ENCODE results near the gene RPL38. TPM values are rescaled to one million over a fixed set of nuclear protein-coding genes. Genes with fewer than 3 reads are reported as not detected.

Gene RPL38
- total and polyA plus RNA-seq, 4 donors: 597 to 2,568 (median 993) TPM

DNA sequence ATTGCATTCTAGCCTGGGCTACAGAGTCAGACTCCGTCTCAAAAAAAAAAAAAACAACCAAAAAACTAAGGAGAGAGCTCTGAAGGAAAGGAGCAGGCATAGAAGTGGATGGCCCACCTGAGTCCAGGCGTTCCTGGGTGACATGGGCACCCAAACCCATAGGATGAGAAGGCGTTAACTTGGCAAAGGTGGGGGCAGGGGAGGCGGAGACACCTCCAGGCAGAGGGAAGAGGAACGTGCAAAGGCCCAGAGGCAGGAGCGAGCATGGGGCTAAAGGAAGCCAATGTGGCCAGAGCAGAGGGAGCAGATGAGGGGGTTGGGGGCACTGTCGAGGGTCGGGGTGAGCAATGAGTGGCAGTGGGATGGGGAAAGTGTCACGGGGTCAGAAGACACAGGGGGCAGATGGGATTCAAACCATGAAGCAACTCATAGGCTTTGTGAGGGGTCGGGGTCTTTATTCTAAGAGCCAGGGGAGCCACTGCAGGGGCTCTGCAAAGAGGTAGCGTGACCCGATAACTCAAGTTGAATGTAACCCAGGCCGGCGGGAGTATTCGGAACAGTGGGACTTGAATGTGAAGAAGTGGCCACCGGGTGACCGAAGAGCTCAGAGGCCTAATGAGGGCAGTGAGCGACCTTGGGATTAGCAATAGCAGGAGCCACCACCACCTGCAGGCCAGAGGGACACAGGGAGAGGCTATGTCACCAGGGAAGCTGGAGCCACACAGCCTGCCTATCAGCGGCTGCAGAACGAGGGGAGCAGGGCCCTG lies 21.7 kb downstream of the RPL38 start:
- 92 to 93% methylated on average over 20 of the region's 20 CpGs for WGBS, 2 donors
- Histone ChIP-seq H3K4me1 (ENCODE audit: control insufficient read depth in 1 of 2, insufficient read depth in 2 of 2, low read length in 2 of 2) (no peaks in the 10 kb centered on the region), H3K27me3 (ENCODE audit: control insufficient read depth in 1 of 2, insufficient read depth in 2 of 2, low read length in 1 of 2) (no peaks in the 10 kb centered on the region), H3K36me3 (ENCODE audit: control insufficient read depth in 1 of 2, insufficient read depth in 2 of 2, low read length in 1 of 2) (no peaks in the 10 kb centered on the region), H3K4me3 (ENCODE audit: low read length in 2 of 2) (no peak overlapping the region), H3K9me3 (ENCODE audit: control insufficient read depth, low read length) (no peaks in the 10 kb centered on the region), H3K27ac (ENCODE audit: low read depth in 1 of 2, low read length in 2 of 2) (no peak overlapping the region)
- DNase-seq (no peak), ATAC-seq (ENCODE audit: low FRiP score) (no peak)
- intact Hi-C loops (cut with DNase I): no loop called here

DNA sequence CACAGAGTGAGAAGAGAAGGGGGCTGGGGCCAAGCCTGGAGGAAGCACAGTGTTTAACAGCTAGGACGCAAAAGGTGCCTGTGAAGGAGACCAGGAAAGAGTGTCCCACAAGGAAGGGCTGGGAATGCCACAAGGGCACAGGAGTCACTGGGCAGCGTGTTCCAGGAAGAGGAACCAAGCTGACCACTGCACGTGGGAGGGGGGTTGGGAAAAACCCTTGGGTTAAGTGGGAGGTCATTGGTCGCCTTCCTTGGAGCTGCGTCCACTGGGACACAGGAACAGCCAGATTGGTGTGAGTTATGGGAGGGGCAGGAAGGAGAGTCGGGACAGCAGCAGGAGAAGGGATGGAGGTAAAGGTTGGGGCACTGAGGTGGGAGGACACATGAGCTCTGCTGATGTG lies 22.8 kb downstream of the RPL38 start:
- ATAC-seq (ENCODE audit: low FRiP score): no peak
- 84 to 85% methylated on average over 6 of the region's 6 CpGs for WGBS, 2 donors

DNA sequence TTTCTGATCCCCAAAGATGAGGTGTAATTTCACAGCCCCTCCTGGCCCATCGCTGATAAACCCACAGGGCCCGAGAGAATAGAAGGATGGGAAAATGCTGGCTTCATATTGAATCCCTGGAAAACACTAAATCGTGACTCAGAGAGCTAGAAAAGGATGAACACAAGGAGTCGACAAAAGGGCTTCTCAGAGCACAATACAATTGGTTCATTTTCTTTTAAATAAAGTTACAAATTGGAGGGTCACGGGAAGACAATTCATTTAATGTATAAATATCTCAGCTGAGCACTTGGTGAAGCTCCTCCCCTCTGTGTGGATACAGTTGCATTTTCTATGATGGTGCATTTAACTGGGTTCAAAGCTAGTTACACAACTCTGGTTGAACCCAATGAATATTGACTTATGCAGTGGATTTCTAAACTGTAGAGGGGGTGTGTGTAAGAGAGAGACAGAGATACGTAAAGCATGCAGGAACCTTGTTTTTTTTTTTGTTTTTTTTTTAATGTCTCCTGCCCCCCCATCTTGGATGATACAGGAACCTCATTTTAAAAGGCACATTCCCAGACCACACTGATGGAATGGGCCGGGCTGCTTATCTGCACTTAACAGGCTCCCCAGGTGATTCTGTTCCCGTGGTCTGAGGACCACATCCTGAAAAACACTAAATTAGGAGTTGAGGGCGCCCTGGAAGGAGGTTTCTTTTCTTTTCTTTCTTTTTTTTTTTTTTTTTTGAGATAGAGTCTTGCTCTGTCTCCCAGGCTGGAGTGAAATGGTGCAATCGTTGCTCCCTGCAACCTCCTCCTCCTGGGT lies 24.0 kb downstream of the RPL38 start:
- no peak overlapping the region for H3K4me3 ChIP-seq (ENCODE audit: low read length in 2 of 2)
- intact Hi-C loops (cut with DNase I): no loop called here
- H3K9me3 ChIP-seq (ENCODE audit: control insufficient read depth, low read length): no peaks in the 10 kb centered on the region
- H3K27me3 ChIP-seq (ENCODE audit: control insufficient read depth in 1 of 2, insufficient read depth in 2 of 2, low read length in 1 of 2): no peaks in the 10 kb centered on the region
- ATAC-seq (ENCODE audit: low FRiP score) (no peak), DNase-seq (no peak)
- no peak overlapping the region for H3K27ac ChIP-seq (ENCODE audit: low read depth in 1 of 2, low read length in 2 of 2)
- no peaks in the 10 kb centered on the region for H3K4me1 ChIP-seq (ENCODE audit: control insufficient read depth in 1 of 2, insufficient read depth in 2 of 2, low read length in 2 of 2)
- 88 to 92% methylated on average over 10 of the region's 10 CpGs for WGBS, 2 donors
- peaks cover 0 to 2% of the 10 kb centered on the region in 2 donors for H3K36me3 ChIP-seq (ENCODE audit: control insufficient read depth in 1 of 2, insufficient read depth in 2 of 2, low read length in 1 of 2)

More for the DNA sequence above, 22.8 kb downstream of the RPL38 start:
- Histone ChIP-seq H3K27me3 (ENCODE audit: control insufficient read depth in 1 of 2, insufficient read depth in 2 of 2, low read length in 1 of 2) (no peaks in the 10 kb centered on the region), H3K36me3 (ENCODE audit: control insufficient read depth in 1 of 2, insufficient read depth in 2 of 2, low read length in 1 of 2) (peaks cover 0 to 2% of the 10 kb centered on the region in 2 donors), H3K27ac (ENCODE audit: low read depth in 1 of 2, low read length in 2 of 2) (no peak overlapping the region), H3K4me3 (ENCODE audit: low read length in 2 of 2) (no peak overlapping the region), H3K4me1 (ENCODE audit: control insufficient read depth in 1 of 2, insufficient read depth in 2 of 2, low read length in 2 of 2) (no peaks in the 10 kb centered on the region), H3K9me3 (ENCODE audit: control insufficient read depth, low read length) (no peaks in the 10 kb centered on the region)
- intact Hi-C loops (cut with DNase I): no loop called here
- no peak for DNase-seq

DNA sequence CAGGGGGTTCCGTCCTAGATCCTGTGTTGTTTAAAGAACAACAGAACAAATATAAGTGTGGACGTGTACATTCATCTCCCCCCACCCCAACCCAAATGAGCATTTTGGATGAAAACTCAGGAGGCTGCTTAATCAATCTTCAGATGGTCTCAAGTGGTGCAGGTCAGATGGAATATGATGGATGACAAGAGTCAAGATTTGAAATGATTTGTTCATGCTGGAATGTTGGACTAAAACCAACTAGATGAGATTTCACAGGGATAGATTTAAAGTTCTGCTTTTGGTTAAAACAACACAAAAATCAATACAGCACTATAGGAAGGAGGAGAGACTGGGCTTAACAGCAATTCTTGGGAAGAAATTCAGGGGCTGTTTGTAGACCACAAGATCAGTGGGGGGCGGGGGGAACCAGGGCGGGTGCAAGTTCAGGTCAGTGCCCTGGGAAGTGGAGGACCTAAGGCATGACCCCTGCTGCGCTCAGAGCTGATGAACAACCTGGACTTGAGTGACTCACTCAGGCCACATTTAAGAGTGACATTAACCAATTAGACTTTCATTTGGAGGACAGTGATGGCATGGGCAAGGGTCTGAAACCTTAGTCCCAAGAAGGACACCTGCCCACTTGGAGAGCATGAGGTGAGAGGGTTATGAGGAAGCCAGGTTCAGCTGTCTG lies 25.0 kb downstream of the RPL38 start:
- Histone ChIP-seq H3K27ac (ENCODE audit: low read depth in 1 of 2, low read length in 2 of 2) (no peak overlapping the region), H3K4me3 (ENCODE audit: low read length in 2 of 2) (no peak overlapping the region), H3K36me3 (ENCODE audit: control insufficient read depth in 1 of 2, insufficient read depth in 2 of 2, low read length in 1 of 2) (peaks cover 0 to 2% of the 10 kb centered on the region in 2 donors), H3K9me3 (ENCODE audit: control insufficient read depth, low read length) (no peaks in the 10 kb centered on the region), H3K4me1 (ENCODE audit: control insufficient read depth in 1 of 2, insufficient read depth in 2 of 2, low read length in 2 of 2) (no peaks in the 10 kb centered on the region), H3K27me3 (ENCODE audit: control insufficient read depth in 1 of 2, insufficient read depth in 2 of 2, low read length in 1 of 2) (no peaks in the 10 kb centered on the region)
- intact Hi-C loops (cut with DNase I): no loop called here
- DNase-seq (no peak), ATAC-seq (ENCODE audit: low FRiP score) (no peak)
- WGBS, 2 donors: 79 to 82% methylated on average over 5 of the region's 5 CpGs

DNA sequence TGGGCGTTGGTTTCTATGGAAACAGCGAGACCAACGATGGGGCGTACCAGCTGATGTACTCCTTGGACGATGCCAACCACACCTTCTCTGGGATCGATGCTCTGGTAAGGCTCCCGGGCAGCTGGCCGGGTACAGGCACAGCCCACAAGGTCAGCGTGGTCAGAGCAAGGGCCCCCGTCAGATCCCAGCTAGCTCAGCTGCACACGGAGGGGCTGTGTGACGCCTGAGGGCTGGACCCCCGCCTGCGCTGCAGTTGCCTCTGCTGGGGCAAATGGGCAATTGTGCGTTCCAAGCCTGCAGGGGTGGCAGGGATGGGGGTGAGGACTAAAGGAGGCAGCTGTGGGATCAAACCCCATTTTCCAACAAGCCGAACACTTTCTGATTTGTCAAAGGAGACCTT lies 27.4 kb downstream of the RPL38 start:
- H3K4me3 ChIP-seq (ENCODE audit: low read length in 2 of 2): no peak overlapping the region
- intact Hi-C loops (cut with DNase I): no loop called here
- H3K27ac ChIP-seq (ENCODE audit: low read depth in 1 of 2, low read length in 2 of 2): no peak overlapping the region
- WGBS, 2 donors: 91 to 93% methylated on average over 16 of the region's 16 CpGs
- no peaks in the 10 kb centered on the region for H3K27me3 ChIP-seq (ENCODE audit: control insufficient read depth in 1 of 2, insufficient read depth in 2 of 2, low read length in 1 of 2)
- H3K36me3 ChIP-seq (ENCODE audit: control insufficient read depth in 1 of 2, insufficient read depth in 2 of 2, low read length in 1 of 2): peaks cover 0 to 2% of the 10 kb centered on the region in 2 donors
- DNase-seq: no peak
- no peaks in the 10 kb centered on the region for H3K4me1 ChIP-seq (ENCODE audit: control insufficient read depth in 1 of 2, insufficient read depth in 2 of 2, low read length in 2 of 2)
- no peaks in the 10 kb centered on the region for H3K9me3 ChIP-seq (ENCODE audit: control insufficient read depth, low read length)
- no peak for ATAC-seq (ENCODE audit: low FRiP score)

DNA sequence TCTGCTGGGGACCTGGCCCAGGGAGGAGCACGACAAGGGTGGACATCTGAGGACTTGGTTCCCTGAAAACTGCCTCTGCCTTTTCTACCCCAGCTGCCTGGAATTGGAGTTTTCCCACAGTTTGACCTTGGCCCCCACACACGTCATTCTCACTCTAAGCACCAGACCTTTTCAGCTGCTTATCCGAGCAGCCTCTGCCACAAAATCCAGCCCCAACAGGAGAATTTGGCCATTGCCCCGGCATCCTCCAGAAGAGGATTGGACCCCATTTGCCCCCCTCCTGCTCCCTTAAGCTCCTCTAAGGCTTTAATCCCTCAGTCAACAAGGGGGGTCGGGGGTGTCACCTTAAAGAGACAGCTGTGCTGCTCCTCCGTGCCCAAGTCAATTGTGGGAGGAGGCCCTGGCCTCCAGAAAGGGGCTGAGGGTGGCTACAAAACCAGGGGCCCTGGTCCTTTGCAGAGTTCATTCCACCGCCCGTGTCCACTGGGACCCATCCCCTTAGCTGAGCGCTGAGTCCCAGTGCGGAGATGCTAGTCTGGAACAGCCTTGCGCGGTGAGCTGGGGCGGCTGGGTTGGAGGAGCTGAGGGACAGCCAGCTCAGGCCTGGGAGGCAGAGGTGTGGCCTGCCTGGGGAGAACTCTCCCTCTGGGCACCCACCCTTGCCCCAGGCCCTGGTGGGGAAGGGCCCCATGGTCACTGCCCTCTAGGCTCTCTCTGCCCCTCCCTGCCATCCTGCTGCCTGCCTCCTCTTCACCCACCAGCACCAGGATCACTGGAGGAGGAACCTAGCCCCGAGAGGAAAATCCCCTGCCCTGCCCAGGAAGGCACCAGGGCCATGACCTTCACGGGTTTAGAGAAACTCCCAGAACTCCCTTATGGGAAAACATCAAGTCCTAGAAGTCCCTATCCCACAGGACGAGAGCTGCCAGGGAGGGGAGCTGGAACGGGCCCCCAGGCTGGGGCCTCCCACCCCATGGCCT lies 28.7 kb downstream of the RPL38 start:
- intact Hi-C loops (cut with DNase I): no loop called here
- Histone ChIP-seq H3K9me3 (ENCODE audit: control insufficient read depth, low read length) (no peaks in the 10 kb centered on the region), H3K36me3 (ENCODE audit: control insufficient read depth in 1 of 2, insufficient read depth in 2 of 2, low read length in 1 of 2) (peaks cover 0 to 2% of the 10 kb centered on the region in 2 donors), H3K4me1 (ENCODE audit: control insufficient read depth in 1 of 2, insufficient read depth in 2 of 2, low read length in 2 of 2) (no peaks in the 10 kb centered on the region), H3K4me3 (ENCODE audit: low read length in 2 of 2) (no peak overlapping the region), H3K27ac (ENCODE audit: low read depth in 1 of 2, low read length in 2 of 2) (no peak overlapping the region), H3K27me3 (ENCODE audit: control insufficient read depth in 1 of 2, insufficient read depth in 2 of 2, low read length in 1 of 2) (no peaks in the 10 kb centered on the region)
- DNase-seq: no peak
- 87 to 90% methylated on average over 17 of the region's 17 CpGs for WGBS, 2 donors
- no peak for ATAC-seq (ENCODE audit: low FRiP score)

DNA sequence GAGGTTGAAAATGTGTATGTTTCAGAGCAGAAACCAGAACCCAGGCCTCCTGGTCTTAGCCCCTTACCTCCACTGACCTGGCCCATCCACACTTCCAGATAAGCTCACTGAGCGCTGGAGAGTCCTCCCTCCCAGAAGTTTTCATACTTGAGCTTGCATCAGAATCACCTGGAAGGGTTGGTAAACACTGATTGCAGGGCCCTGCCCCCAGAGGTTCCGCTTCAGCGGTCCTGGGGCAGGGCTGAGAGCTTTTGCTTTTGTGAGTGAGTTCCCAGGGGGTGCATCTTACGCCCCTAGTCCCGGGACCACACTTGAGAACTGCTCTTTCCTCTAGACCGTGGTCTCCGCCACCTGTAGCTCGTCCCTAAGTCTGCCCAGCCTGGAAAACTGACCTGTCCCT lies 30.5 kb downstream of the RPL38 start:
- Histone ChIP-seq H3K9me3 (ENCODE audit: control insufficient read depth, low read length) (no peaks in the 10 kb centered on the region), H3K4me1 (ENCODE audit: control insufficient read depth in 1 of 2, insufficient read depth in 2 of 2, low read length in 2 of 2) (no peaks in the 10 kb centered on the region), H3K27ac (ENCODE audit: low read depth in 1 of 2, low read length in 2 of 2) (no peak overlapping the region), H3K27me3 (ENCODE audit: control insufficient read depth in 1 of 2, insufficient read depth in 2 of 2, low read length in 1 of 2) (no peaks in the 10 kb centered on the region), H3K36me3 (ENCODE audit: control insufficient read depth in 1 of 2, insufficient read depth in 2 of 2, low read length in 1 of 2) (peaks cover 0 to 2% of the 10 kb centered on the region in 2 donors), H3K4me3 (ENCODE audit: low read length in 2 of 2) (no peak overlapping the region)
- DNase-seq (no peak), ATAC-seq (ENCODE audit: low FRiP score) (no peak)
- intact Hi-C loops (cut with DNase I): no loop called here
- WGBS, 2 donors: 89 to 92% methylated on average over 8 of the region's 8 CpGs

DNA sequence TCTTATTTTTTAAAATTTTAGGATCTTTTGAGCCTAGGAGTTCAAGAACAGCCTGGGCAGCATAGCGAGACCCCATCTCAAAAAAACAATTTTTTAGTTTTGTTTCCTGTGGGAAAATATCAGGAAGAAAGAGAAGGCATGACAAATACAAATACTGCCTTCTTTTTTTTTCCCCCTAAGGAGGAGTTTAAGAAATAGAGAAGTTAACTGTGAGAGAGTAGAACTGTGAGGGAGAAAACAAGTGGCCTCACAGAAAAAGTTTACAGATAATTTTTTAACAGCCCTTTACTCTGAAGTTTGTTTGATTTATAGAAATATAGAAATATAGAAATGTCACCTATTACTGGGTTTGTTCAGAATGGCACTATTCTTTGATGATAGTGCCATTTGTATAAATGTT lies 31.0 kb downstream of the RPL38 start:
- 86 to 97% methylated on average over 1 of the region's 1 CpG for WGBS, 2 donors
- Histone ChIP-seq H3K27me3 (ENCODE audit: control insufficient read depth in 1 of 2, insufficient read depth in 2 of 2, low read length in 1 of 2) (no peaks in the 10 kb centered on the region), H3K4me3 (ENCODE audit: low read length in 2 of 2) (no peak overlapping the region), H3K9me3 (ENCODE audit: control insufficient read depth, low read length) (no peaks in the 10 kb centered on the region), H3K36me3 (ENCODE audit: control insufficient read depth in 1 of 2, insufficient read depth in 2 of 2, low read length in 1 of 2) (peaks cover 0 to 2% of the 10 kb centered on the region in 2 donors), H3K27ac (ENCODE audit: low read depth in 1 of 2, low read length in 2 of 2) (no peak overlapping the region), H3K4me1 (ENCODE audit: control insufficient read depth in 1 of 2, insufficient read depth in 2 of 2, low read length in 2 of 2) (no peaks in the 10 kb centered on the region)
- intact Hi-C loops (cut with DNase I): no loop called here
- no peak for ATAC-seq (ENCODE audit: low FRiP score)
- no peak for DNase-seq
